K562 (cell line): Measurements from ENCODE around the gene GLE1. TPM values are rescaled to one million over a fixed set of nuclear protein-coding genes. Genes with fewer than 3 reads are reported as not detected.

Experiments
- ATF1 ChIP-seq, 2 experiments: fragments of 450-650 bp in 1 of 2; IDR thresholded peaks; 2 replicates each; pipeline ENCODE4 v1.6.1; 2016; ENCODE audit warnings: missing compliant biosample characterization in 1 of 2, missing genetic modification characterization in 1 of 2
- BRF2 ChIP-seq: IDR thresholded peaks from 3 replicates; pipeline ENCODE4 v1.6.1; 2011; ENCODE audit warnings: borderline replicate concordance, mild to moderate bottlenecking; ENCODE audit not compliant: insufficient read length, insufficient read depth
- FUS ChIP-seq: fragments of 200-400 bp; formaldehyde crosslinking; optimal IDR thresholded peaks from 2 replicates; pipeline ENCODE3; 2017; ENCODE audit warnings: low read depth, low read length
- MCM3 ChIP-seq: fragments of 450-650 bp; IDR thresholded peaks from 2 replicates; pipeline ENCODE4 v1.6.1; 2016
- NFIX ChIP-seq: fragments of 250-450 bp; sonication (Bioruptor Pico); IDR thresholded peaks from 2 replicates; pipeline ENCODE4 v1.4.0; 2020; ENCODE audit warnings: low read depth, mild to moderate bottlenecking, moderate library complexity
- SRSF7 ChIP-seq: fragments of 200-400 bp; formaldehyde crosslinking; optimal IDR thresholded peaks from 2 replicates; pipeline ENCODE3; 2017; ENCODE audit warnings: mild to moderate bottlenecking, low read depth, low read length
- ZNF280B ChIP-seq: fragments of 250-450 bp; sonication (Bioruptor Pico); IDR thresholded peaks from 2 replicates; pipeline ENCODE4 v1.5.1; 2021; ENCODE audit warnings: mild to moderate bottlenecking
- ZNF318 ChIP-seq, 2 experiments: fragments of 450-650 bp; IDR thresholded peaks; 2 replicates each; pipeline ENCODE4 v1.6.1; 2016; ENCODE audit warnings: mild to moderate bottlenecking in 2 of 2, borderline replicate concordance in 1 of 2, low read depth in 1 of 2, moderate library complexity in 1 of 2
- polyA plus RNA-seq, 8 experiments: library from polyadenylated mRNA; depleted of rRNA in 4 of 8; stranded (reverse) in 5 of 8; unstranded in 3 of 8; fragments of >200 nt; fragmentation: Nextera tagmentation in 2 of 8; fragmentation: Illumina TruSeq in 1 of 8; extraction: Ambion mirVana in 2 of 8; extraction: Trizol in 1 of 8; gene quantifications; 2 replicates each; pipeline versions ENCODE4 v1.2.1 to v1.2.3, GENCODE V29; 2011 to 2014; ENCODE audit warnings: inconsistent platforms in 1 of 8, missing spikeins in 1 of 8
- total RNA-seq, 7 experiments: library from RNA; depleted of rRNA in 6 of 7; stranded (reverse); fragments of >200 nt in 6 of 7; fragmentation: Illumina TruSeq in 2 of 7; extraction: Trizol in 2 of 7; gene quantifications; 2 replicates each; pipeline versions ENCODE4 v1.2.1 to v1.2.3, GENCODE V29; 2011 to 2021; ENCODE audit warnings: low replicate concordance in 1 of 7

Gene GLE1
- total and polyA plus RNA-seq, 9 of the 15 experiments (the other 6 are each of a cell fraction or from before 2014, with no cell fraction given) = 15.9 to 44.8 (median 37.6) TPM

- TF ChIP-seq BRF2 (no peak), SRSF7 (no peak), ZNF280B (CRISPR knock-in tag) (no peak), ATF1 (CRISPR knock-in tag; IDR thresholded peaks at IDR 0.05) (no peak; the same call in 1 of the 2 replicates), ATF1 (tag; IDR thresholded peaks at IDR 0.05) (peak; percentile 94), NFIX (CRISPR knock-in tag) (no peak), MCM3 (no peak), ZNF318 (IDR thresholded peaks at IDR 0.05; ENCODE audit: borderline replicate concordance in 1 of 2, low read depth in 1 of 2) (no peak), FUS (peak; percentile 23)
Observed at GRCh38 chr9:128455849-128456612, 48.5 kb upstream of the GLE1 start, which contains the start of gene ODF2 (continued).
